SU-DHL-6 (cell line): ENCODE results near the gene PPP3CA.

ENCODE experiments used
- EZH2phosphoT487 ChIP-seq: fragments of 200-600 bp; sonication (generic), shearing (Covaris generic); conservative IDR thresholded peaks from 2 replicates; pipeline ENCODE4 v1.6.1; 2018; ENCODE audit warnings: mild to moderate bottlenecking, antibody characterized with exemption, low read length, moderate library complexity, mixed read lengths
- TF ChIP-seq, protein P1 (sequence below): fragments of 200-600 bp; sonication (generic); IDR thresholded peaks from one replicate; pipeline ENCODE4 v1.5.1; 2017; ENCODE audit warnings: antibody characterized with exemption, mild to moderate bottlenecking, low read length, moderate library complexity; ENCODE audit not compliant: insufficient read depth, poor library complexity, severe bottlenecking

DNA sequence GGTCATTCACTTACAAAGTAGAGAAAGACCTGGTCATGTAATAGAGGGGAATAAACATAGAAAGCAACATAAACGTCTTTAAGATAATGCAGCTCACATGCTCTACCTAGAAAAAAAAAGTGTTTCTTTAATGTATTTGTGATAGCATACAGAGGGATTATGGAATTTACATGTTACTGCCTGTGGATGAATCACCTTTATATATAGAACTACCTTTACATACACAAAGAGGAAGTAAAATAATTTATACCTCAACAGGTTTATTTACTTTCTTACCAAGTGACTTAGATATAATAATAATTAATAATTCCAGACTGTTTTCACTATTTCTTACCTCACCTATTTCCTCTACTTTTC, 81.5 kb downstream of the PPP3CA start:
- TF ChIP-seq, protein P1, sequence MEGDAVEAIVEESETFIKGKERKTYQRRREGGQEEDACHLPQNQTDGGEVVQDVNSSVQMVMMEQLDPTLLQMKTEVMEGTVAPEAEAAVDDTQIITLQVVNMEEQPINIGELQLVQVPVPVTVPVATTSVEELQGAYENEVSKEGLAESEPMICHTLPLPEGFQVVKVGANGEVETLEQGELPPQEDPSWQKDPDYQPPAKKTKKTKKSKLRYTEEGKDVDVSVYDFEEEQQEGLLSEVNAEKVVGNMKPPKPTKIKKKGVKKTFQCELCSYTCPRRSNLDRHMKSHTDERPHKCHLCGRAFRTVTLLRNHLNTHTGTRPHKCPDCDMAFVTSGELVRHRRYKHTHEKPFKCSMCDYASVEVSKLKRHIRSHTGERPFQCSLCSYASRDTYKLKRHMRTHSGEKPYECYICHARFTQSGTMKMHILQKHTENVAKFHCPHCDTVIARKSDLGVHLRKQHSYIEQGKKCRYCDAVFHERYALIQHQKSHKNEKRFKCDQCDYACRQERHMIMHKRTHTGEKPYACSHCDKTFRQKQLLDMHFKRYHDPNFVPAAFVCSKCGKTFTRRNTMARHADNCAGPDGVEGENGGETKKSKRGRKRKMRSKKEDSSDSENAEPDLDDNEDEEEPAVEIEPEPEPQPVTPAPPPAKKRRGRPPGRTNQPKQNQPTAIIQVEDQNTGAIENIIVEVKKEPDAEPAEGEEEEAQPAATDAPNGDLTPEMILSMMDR, result no peak
- no peak for TF ChIP-seq EZH2phosphoT487
